ENCODE results near the gene PTPN4.

Gene PTPN4, protein sequence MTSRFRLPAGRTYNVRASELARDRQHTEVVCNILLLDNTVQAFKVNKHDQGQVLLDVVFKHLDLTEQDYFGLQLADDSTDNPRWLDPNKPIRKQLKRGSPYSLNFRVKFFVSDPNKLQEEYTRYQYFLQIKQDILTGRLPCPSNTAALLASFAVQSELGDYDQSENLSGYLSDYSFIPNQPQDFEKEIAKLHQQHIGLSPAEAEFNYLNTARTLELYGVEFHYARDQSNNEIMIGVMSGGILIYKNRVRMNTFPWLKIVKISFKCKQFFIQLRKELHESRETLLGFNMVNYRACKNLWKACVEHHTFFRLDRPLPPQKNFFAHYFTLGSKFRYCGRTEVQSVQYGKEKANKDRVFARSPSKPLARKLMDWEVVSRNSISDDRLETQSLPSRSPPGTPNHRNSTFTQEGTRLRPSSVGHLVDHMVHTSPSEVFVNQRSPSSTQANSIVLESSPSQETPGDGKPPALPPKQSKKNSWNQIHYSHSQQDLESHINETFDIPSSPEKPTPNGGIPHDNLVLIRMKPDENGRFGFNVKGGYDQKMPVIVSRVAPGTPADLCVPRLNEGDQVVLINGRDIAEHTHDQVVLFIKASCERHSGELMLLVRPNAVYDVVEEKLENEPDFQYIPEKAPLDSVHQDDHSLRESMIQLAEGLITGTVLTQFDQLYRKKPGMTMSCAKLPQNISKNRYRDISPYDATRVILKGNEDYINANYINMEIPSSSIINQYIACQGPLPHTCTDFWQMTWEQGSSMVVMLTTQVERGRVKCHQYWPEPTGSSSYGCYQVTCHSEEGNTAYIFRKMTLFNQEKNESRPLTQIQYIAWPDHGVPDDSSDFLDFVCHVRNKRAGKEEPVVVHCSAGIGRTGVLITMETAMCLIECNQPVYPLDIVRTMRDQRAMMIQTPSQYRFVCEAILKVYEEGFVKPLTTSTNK

GRCh38 chr2:119759451-119760236 lies at the start of gene PTPN4:
Gene PTPN4, plus strand, starts transcription at chr2:119759922. Its CDS starts 49,932 bp downstream, at chr2:119809854.
- Histone ChIP-seq H3K27me3 (ENCODE audit: insufficient read depth, low read length) (no peaks in the 10 kb centered on the region), H3K36me3 (ENCODE audit: insufficient read depth, low read length) (no peaks in the 10 kb centered on the region), H3K4me1 (ENCODE audit: control insufficient read depth, insufficient read depth, low read length, unreplicated experiment) (peaks cover 32% of the 10 kb centered on the region), H3K79me2 (ENCODE audit: control insufficient read depth, insufficient read depth, low read length, unreplicated experiment) (peaks cover 36% of the 10 kb centered on the region), H3K4me3 (ENCODE audit: low read depth, low read length) (peak within 1 kb of the TSS; percentile 96), H2AFZ (ENCODE audit: low read length, unreplicated experiment) (peak within 1 kb of the TSS; percentile 79), H3K27ac (ENCODE audit: low read depth, low read length) (peak within 1 kb of the TSS; percentile 44; the same call in 1 of the 2 replicates)

DNA sequence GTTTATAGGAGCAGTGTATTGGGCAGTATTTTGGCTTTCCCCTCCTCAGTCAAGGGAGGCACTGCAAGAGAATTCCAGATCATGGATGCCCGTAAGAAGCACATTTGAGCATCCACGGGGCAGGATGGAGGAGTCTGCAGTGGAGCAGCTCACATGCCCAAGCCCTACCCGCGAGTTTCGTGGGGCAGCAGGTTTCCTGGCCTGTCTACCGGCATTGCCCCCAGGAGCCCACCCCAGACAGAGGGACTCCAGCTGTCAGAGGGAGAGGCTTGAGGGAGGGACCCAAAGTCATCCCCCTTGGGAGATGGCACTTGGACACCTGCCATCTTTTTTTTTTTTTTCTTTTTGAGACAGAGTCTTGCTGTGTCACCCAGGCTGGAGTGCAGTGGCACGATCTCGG lies 49.4 kb upstream of the PTPN4 start:
- Histone ChIP-seq H2AFZ (ENCODE audit: low read length, unreplicated experiment) (no peak overlapping the region), H3K4me1 (ENCODE audit: control insufficient read depth, insufficient read depth, low read length, unreplicated experiment) (no peaks in the 10 kb centered on the region), H3K27ac (ENCODE audit: low read depth, low read length) (no peak overlapping the region)

GRCh38 chr2:119711352-119711751 lies 48.4 kb upstream of the PTPN4 start:
- no peaks in the 10 kb centered on the region for H3K4me1 ChIP-seq (ENCODE audit: control insufficient read depth, insufficient read depth, low read length, unreplicated experiment)
- no peak overlapping the region for H3K27ac ChIP-seq (ENCODE audit: low read depth, low read length)
- H3K36me3 ChIP-seq (ENCODE audit: insufficient read depth, low read length): no peaks in the 10 kb centered on the region
- H3K4me3 ChIP-seq (ENCODE audit: low read depth, low read length): no peak overlapping the region
- peaks cover 31% of the 10 kb centered on the region for H3K27me3 ChIP-seq (ENCODE audit: insufficient read depth, low read length)
- H2AFZ ChIP-seq (ENCODE audit: low read length, unreplicated experiment): no peak overlapping the region
- H3K79me2 ChIP-seq (ENCODE audit: control insufficient read depth, insufficient read depth, low read length, unreplicated experiment): no peaks in the 10 kb centered on the region

More for the DNA sequence above, 49.4 kb upstream of the PTPN4 start:
- Histone ChIP-seq H3K4me3 (ENCODE audit: low read depth, low read length) (no peak overlapping the region), H3K27me3 (ENCODE audit: insufficient read depth, low read length) (peaks cover 20% of the 10 kb centered on the region), H3K36me3 (ENCODE audit: insufficient read depth, low read length) (no peaks in the 10 kb centered on the region), H3K79me2 (ENCODE audit: control insufficient read depth, insufficient read depth, low read length, unreplicated experiment) (no peaks in the 10 kb centered on the region)

DNA sequence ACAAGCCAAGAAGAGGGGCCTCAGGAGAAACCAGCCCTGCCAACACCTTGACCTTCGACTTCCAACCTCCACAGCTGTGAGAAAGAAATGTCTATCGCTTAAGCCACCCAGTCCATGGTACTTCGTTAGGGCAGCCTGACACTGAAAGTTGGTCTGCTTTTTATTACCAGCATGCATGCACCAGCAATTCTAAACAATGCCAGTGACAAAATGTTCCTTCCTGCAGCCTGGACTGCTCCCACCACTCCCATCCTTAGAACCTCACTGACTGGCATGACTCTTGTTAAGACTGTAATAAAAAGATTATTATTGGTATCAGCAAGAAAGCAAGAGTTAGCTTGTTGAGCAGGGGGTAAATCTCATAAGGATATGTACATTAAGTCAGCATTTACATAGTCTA lies 47.2 kb upstream of the PTPN4 start:
- H3K36me3 ChIP-seq (ENCODE audit: insufficient read depth, low read length): no peaks in the 10 kb centered on the region
- H3K27ac ChIP-seq (ENCODE audit: low read depth, low read length): no peak overlapping the region
- H3K27me3 ChIP-seq (ENCODE audit: insufficient read depth, low read length): peaks cover 35% of the 10 kb centered on the region
- no peak overlapping the region for H2AFZ ChIP-seq (ENCODE audit: low read length, unreplicated experiment)
- no peaks in the 10 kb centered on the region for H3K79me2 ChIP-seq (ENCODE audit: control insufficient read depth, insufficient read depth, low read length, unreplicated experiment)
- H3K4me3 ChIP-seq (ENCODE audit: low read depth, low read length): no peak overlapping the region
- no peaks in the 10 kb centered on the region for H3K4me1 ChIP-seq (ENCODE audit: control insufficient read depth, insufficient read depth, low read length, unreplicated experiment)

- no peaks in the 10 kb centered on the region for H3K4me1 ChIP-seq (ENCODE audit: control insufficient read depth, insufficient read depth, low read length, unreplicated experiment)
- no peak overlapping the region for H3K4me3 ChIP-seq (ENCODE audit: low read depth, low read length)
- no peak overlapping the region for H3K27ac ChIP-seq (ENCODE audit: low read depth, low read length)
- no peaks in the 10 kb centered on the region for H3K79me2 ChIP-seq (ENCODE audit: control insufficient read depth, insufficient read depth, low read length, unreplicated experiment)
- no peak overlapping the region for H2AFZ ChIP-seq (ENCODE audit: low read length, unreplicated experiment)
- H3K27me3 ChIP-seq (ENCODE audit: insufficient read depth, low read length): peaks cover 35% of the 10 kb centered on the region
- no peaks in the 10 kb centered on the region for H3K36me3 ChIP-seq (ENCODE audit: insufficient read depth, low read length)
Measured at GRCh38 chr2:119713819-119714490, 45.8 kb upstream of the PTPN4 start.

DNA sequence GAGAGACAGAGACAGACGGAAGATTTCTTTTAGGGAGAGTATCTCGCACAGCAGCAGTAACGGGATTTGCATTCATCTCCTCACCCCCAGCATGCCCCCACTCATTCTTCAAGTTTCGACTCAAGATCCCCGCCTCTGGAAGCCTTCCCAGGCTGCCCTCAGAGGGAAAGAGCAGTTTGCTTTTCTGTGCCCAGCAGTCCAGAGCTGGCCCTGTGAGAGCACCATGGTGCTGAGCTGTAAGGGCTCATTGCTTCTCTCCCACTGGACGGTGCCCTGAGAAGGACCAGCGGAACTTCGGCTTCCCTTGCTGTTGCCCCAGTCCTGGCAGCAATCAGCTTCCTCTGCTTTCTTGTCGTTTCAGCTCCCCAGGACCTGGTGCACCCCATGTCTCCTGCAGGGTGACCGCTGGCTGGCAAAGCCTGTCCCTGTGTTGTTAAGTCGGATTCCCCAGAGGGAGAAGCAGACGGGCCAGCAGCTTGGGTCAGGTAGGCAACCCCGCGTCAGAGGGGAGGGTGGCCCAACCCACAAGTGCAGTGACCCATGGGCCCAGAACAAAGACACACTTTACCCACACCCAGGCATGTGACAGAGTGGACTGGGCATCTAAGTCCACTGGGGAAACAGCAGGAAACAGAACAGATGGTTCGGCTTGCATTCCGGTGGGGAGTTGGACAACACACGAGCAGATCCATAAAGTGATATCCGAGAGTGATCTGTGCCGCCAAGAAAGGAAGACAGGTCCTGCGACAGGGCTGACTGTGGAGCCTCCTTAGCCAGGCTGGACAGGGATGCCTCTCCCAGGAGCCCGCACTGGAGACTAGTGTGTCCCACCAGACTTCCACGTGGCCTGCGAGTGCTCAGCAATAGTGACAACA lies 44.1 kb upstream of the PTPN4 start:
- no peak overlapping the region for H2AFZ ChIP-seq (ENCODE audit: low read length, unreplicated experiment)
- no peaks in the 10 kb centered on the region for H3K79me2 ChIP-seq (ENCODE audit: control insufficient read depth, insufficient read depth, low read length, unreplicated experiment)
- H3K4me1 ChIP-seq (ENCODE audit: control insufficient read depth, insufficient read depth, low read length, unreplicated experiment): no peaks in the 10 kb centered on the region
- no peak overlapping the region for H3K27ac ChIP-seq (ENCODE audit: low read depth, low read length)
- no peaks in the 10 kb centered on the region for H3K36me3 ChIP-seq (ENCODE audit: insufficient read depth, low read length)
- peaks cover 35% of the 10 kb centered on the region for H3K27me3 ChIP-seq (ENCODE audit: insufficient read depth, low read length)
- H3K4me3 ChIP-seq (ENCODE audit: low read depth, low read length): no peak overlapping the region

DNA sequence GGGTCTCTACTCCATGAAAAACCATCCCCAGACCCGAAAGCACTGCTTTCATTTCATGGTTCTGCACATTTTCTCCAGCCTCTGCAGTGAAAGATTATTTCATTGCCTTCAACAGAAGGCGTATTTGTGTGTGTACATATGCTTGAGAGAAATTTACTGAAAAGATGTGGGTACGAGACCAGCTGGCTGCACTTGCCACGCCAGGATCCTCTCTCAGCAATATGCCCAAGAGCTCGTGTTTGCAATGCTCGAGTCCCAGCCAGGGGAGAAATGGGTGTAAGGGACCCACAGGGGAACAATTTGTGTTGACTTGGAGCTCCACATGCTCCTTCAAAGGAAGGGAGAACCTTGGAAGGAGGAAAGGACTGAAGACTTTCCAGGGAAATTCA lies 43.4 kb upstream of the PTPN4 start:
- H3K79me2 ChIP-seq (ENCODE audit: control insufficient read depth, insufficient read depth, low read length, unreplicated experiment): no peaks in the 10 kb centered on the region
- no peaks in the 10 kb centered on the region for H3K4me1 ChIP-seq (ENCODE audit: control insufficient read depth, insufficient read depth, low read length, unreplicated experiment)
- H3K36me3 ChIP-seq (ENCODE audit: insufficient read depth, low read length): no peaks in the 10 kb centered on the region
- no peak overlapping the region for H2AFZ ChIP-seq (ENCODE audit: low read length, unreplicated experiment)
- H3K27ac ChIP-seq (ENCODE audit: low read depth, low read length): no peak overlapping the region
- peaks cover 29% of the 10 kb centered on the region for H3K27me3 ChIP-seq (ENCODE audit: insufficient read depth, low read length)
- H3K4me3 ChIP-seq (ENCODE audit: low read depth, low read length): no peak overlapping the region

DNA sequence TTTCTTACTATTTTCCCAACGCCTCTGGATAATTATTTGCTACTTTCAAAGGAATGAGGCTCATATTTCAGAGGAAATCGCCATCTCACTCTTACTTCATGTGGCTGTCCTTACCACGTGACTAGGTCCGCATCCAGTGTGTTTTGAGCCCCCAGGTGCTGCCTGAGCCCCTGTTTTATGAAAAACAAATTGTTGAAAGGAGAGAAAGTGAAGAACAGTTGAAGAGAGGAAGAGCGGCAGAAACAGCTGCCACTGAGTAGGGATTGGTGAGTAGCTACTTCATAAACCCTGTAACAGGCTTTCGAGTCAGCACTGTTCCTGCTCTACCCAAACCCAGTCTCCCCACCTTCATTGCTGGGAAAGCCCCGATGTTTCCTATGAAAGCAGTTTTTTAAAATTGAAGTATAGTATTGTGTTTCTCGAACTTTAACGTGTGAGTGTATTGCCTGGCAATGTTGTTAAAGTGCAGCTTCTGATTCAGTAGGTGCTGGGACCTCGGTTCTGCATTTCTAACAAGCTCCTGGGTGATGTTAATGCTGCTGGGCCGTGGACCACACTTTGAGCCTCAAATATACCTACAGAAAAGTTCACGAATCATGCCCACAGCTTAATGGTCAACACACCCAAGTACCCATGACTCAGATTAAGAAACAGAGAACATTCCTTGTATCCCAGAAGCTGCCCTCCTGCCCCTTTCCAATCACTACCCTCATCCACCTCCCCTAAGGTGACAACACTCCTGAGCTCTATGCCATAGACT lies 41.0 kb upstream of the PTPN4 start:
- no peaks in the 10 kb centered on the region for H3K36me3 ChIP-seq (ENCODE audit: insufficient read depth, low read length)
- no peak overlapping the region for H3K27ac ChIP-seq (ENCODE audit: low read depth, low read length)
- no peak overlapping the region for H2AFZ ChIP-seq (ENCODE audit: low read length, unreplicated experiment)
- H3K27me3 ChIP-seq (ENCODE audit: insufficient read depth, low read length): peaks cover 27% of the 10 kb centered on the region
- no peak overlapping the region for H3K4me3 ChIP-seq (ENCODE audit: low read depth, low read length)
- H3K79me2 ChIP-seq (ENCODE audit: control insufficient read depth, insufficient read depth, low read length, unreplicated experiment): no peaks in the 10 kb centered on the region
- H3K4me1 ChIP-seq (ENCODE audit: control insufficient read depth, insufficient read depth, low read length, unreplicated experiment): no peaks in the 10 kb centered on the region

DNA sequence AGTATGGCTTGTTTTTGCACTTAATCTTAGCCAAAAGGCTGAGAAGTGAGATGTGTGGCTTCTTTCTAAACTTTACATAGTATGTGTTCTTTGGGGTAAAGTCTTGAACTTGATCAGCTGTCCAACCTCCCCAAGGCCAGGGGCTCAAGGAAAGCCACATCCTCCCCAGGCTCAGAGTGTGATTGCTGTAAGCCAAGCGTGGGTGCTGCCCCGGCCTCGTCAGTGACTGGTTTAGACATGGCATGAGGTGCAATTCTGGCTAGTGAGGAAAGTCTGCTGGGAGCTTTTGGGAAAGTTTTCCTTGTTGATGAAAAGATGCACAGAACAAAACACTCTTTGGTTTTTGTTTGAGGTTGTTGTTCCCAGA lies 40.5 kb upstream of the PTPN4 start:
- no peak overlapping the region for H3K27ac ChIP-seq (ENCODE audit: low read depth, low read length)
- no peaks in the 10 kb centered on the region for H3K36me3 ChIP-seq (ENCODE audit: insufficient read depth, low read length)
- H3K79me2 ChIP-seq (ENCODE audit: control insufficient read depth, insufficient read depth, low read length, unreplicated experiment): no peaks in the 10 kb centered on the region
- no peak overlapping the region for H3K4me3 ChIP-seq (ENCODE audit: low read depth, low read length)
- H3K4me1 ChIP-seq (ENCODE audit: control insufficient read depth, insufficient read depth, low read length, unreplicated experiment): no peaks in the 10 kb centered on the region
- H2AFZ ChIP-seq (ENCODE audit: low read length, unreplicated experiment): no peak overlapping the region
- H3K27me3 ChIP-seq (ENCODE audit: insufficient read depth, low read length): peaks cover 24% of the 10 kb centered on the region
